HG03108 (cell line): ENCODE data around the gene TSPAN15.
"Not testable (repeated sequence)": the region's sequence is repeated elsewhere in the genome, so short reads cannot be mapped to it uniquely, and the experiment has no call there.

Experiments
- ATAC-seq: cut with Tn5 transposase; IDR thresholded peaks from one replicate; pipeline ENCODE4 v1.9.1; 2021; ENCODE audit warnings: moderate library complexity; ENCODE audit not compliant: unreplicated experiment

Gene TSPAN15

DNA sequence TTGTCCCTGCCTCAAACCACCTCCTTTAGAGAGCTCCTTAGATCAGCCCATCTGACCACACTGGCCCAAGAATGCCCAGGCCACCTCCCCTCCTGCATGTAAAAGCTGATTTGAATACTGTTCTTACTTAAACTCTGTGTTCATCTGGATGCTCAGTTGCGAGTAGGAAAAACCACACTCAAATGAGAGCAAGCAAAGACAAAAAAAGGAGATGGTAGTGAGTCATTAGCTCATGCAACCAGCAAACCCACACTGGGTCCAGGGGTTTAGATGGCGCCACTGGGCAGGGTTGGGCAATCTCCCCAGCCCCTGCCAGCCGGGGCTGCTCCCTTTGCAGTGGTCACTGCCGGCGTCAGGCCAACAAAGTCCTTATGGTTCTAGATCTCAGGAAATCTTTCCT, 32.7 kb downstream of the TSPAN15 start:
- ATAC-seq = no peak

GRCh38 chr10:69484736-69485135, 33.5 kb downstream of the TSPAN15 start:
- ATAC-seq = no peak

- ATAC-seq = no peak
Observed at GRCh38 chr10:69486922-69487730, 35.9 kb downstream of the TSPAN15 start.

GRCh38 chr10:69488149-69488844, 37.0 kb downstream of the TSPAN15 start:
- ATAC-seq = not testable (repeated sequence)

GRCh38 chr10:69488856-69489255, 37.6 kb downstream of the TSPAN15 start:
- ATAC-seq = not testable (repeated sequence)

DNA sequence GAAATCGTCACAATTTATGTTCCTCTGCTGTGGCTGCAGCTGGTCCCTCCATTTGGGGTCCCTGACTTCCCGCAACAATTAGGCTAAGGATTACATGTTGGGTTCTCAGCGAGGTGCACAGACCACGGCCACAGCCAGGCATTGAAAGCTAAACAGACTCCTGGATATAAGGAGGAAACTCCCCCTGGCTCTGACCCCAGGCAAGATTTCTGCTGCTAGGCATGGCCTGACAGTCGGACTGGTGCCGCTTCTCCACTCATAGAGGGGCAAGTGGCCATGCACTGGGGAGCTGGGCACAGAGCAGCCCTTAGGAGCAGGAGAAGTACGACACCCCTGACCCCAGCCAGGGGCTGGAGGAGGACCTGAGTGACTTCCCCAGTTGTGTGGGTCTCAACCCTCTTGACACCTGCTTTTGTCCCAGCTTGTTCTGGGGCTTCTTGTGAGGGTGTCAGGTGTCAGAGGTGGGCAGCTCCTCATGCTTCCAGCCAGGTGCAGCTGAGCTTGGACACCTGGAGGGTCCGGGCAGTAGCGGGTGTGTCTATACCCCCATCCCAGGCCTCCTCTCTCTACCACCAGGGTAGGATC, 38.3 kb downstream of the TSPAN15 start:
- ATAC-seq = no peak

DNA sequence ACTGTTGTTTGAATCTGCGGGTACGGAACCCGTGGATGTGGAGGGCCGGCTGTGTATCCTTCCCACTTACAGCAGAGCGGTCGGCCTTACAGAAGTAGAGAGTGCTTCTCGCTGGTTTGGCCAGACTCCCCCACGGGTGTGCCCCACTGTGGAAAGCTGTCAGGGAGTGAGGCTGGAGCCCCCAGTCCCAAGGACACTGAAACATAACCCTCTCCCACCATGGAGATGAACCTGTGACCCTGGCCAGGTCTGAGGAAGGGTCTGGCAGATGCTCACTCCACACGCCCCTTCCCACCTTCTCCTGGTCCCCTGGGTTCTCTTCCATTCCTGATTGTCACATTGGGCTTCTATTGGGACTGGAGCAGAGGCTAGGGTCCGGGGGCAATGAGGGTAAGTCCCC, 39.6 kb downstream of the TSPAN15 start:
- ATAC-seq = no peak

DNA sequence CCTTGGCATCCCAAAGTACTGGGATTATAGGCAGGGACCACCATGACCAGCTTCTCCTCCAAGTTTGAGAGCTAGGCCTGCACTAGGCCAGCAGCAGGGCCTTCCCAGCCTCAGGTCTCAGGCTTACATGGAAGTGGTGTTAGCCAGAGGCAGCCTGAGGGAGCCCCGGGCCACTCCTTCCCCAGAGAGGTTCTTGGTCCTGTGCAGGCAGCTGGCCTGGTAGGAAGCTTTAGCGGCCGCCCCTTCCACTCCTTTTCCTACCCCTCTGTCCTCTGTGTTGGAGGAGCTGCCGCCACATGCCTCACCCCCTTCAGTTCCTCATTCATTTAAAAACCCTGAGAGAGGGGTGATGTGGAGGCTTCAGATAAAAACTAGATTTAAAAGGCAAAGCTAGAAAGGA, 40.3 kb downstream of the TSPAN15 start:
- no peak for ATAC-seq

DNA sequence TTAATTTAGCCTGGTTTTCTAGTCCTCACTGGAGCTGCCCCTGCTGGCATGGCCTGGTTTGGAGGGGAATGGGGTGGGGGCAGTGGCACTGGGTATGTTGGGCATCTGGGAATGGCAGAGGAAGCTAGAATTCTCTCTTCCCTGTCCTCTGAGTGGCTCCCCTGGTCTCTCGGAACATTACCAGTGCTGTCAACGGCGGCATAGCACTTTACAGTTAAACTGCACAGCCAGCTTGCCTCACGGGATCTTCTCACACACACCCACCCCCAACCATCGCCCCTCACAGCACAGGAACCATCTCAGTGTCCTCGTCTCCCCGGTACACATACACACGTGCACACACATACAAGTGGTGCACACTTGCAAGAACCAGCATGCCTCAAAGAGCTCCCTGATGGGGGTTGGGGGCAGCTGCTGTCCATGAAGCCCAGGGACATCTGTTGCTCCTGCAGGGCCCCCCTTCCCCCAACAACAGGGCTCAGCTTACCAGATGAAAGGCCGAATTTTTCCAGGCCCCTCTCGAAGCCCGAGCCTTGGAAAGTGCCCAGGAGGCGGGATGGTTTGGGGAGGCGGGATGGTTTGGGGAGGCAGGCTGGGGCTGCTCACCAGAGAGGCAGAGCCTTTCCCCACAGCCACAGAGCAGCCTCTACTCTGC, 41.0 kb downstream of the TSPAN15 start:
- no peak for ATAC-seq

- no peak for ATAC-seq
Observed at GRCh38 chr10:69492746-69493462, 41.6 kb downstream of the TSPAN15 start.

GRCh38 chr10:69494626-69495558, 43.6 kb downstream of the TSPAN15 start:
- ATAC-seq = no peak

GRCh38 chr10:69495666-69496065, 44.4 kb downstream of the TSPAN15 start:
- no peak for ATAC-seq

DNA sequence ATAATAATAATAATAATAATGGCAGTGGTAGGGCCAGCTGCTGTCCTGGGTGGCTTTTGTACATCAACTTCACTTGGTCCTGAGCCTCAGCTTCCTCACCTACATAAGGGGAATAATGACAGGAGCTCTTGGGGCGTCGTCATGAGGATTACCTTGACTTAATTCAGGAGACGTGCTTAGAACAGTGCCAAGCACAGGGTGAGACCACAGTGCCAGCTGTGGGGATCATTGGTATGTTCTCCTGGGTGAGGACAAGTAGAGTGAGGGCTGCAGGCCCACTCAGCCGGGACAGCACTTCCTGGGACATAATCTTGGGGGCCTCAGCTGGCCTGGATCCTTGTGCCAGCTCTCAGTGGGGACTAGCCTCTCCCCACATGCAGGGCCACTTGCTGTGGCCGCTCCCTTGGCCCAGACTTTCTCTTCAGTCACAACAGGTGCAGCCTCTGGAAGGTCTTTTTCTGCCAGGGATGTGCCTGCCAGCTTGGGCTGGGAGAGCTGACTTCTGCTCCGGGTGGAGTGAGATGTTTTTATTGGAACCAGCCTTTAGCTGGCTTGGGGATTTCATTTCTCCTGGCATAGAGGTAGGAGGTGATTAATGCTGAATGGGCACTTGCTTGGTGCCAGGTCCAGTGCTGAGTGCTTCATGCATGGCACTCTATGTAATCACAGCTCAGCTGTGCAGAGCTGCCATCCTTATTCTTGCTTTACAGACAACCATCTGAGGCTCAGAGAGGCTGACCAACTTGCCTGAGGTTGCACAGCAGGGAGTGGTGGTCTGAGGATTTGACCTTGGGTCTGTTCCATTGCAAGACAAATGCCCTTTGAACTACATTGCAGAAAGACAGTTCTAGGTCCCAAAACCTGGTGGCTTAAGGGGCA, 45.3 kb downstream of the TSPAN15 start:
- ATAC-seq = no peak

- ATAC-seq = no peak
Observed at GRCh38 chr10:69497231-69497561, 45.9 kb downstream of the TSPAN15 start.

GRCh38 chr10:69497611-69498390, 46.5 kb downstream of the TSPAN15 start:
- ATAC-seq = no peak

DNA sequence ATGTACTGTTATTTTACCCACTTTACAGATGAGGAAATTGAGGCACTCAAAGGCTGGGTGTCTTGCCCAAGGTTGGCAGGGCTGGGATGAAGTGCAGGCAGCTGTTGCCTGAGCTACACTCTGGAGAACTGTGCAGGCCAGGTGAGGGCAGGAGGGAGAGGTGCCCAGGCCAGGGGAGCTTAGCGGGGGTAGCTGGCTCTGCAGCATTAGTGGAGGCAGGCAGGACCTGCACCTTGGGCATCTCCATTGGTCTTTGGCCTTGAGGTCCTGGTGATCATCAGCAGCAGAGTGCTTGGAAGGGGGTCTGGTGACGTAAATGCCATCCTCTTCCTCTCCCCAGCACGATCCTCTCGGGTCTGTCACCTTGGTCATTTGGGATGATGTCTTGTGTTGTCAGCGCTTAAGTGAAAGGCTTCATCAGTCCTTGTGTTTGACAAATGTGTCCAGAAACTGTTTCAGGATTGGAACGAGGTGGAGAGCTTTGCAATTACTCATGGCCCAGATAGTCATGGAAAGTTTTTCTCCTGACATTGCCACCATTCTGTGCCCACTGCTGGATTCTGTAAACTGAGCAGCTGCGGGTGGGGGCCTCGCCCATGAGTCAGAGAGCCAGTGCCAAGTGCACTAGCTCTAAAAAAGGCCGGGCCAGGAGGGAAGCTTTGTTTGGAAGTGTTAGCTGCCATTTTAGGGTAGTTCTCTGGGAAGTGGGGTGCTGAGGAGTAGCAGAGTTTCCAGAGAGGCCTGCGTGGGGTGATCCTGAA, 47.6 kb downstream of the TSPAN15 start:
- ATAC-seq = no peak
